ENCODE measurements around the gene NT5M.

DNA sequence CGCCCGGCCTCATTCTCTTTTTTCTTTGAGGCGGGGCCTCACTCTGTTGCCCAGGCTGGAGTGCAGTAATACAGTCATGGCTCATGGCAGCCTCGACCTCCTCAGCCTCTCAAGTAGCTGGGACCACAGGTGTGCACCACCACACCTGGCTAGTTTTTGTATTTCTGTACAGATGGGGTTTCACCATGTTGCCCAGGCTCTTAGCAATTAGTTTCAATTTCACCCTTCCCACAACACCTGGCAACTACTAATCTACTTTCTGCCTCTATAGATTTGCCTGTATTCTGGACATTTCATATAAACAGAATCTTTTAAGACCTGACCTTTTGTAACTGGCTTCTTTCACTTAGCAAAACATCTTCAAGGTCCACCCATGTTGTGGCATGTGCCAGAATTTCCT, 8.0 kb upstream of the NT5M start:
- TF ChIP-seq CTCF (IDR thresholded peaks at IDR 0.05; ENCODE audit: insufficient read depth, low read length, poor library complexity, severe bottlenecking): no peak
- TF ChIP-seq EZH2phosphoT487 (conservative IDR thresholded peaks at IDR 0.05; ENCODE audit: low read length): no peak
